Stomach (tissue), 9 donors: ENCODE data around the gene MKNK2. TPM values are rescaled to one million over a fixed set of nuclear protein-coding genes. Genes with fewer than 3 reads are reported as not detected.
A peak's percentile ranks its signal among the peaks of the same experiment; 100 is the strongest.

Experiments
- DNase-seq, 2 donors: peaks; one replicate each; pipeline versions ENCODE4 v3.0.0 to v3.0.0-alpha.2; 2013 to 2019
- H3K27ac ChIP-seq, 5 donors: fragments of 200-600 bp in 4 of 5; sonication (generic) in 4 of 5; one replicate each; pipeline ENCODE4 v1.5.1; 2013 to 2019; ENCODE audit warnings: mild to moderate bottlenecking in 1 of 5, moderate library complexity in 1 of 5
- H3K27me3 ChIP-seq, 3 donors: fragments of 200-600 bp; sonication (generic); one replicate each; pipeline ENCODE4 v1.5.1; 2017 to 2019; ENCODE audit warnings: mixed run types in 1 of 3
- H3K36me3 ChIP-seq, 4 donors: fragments of 200-600 bp; sonication (generic); 1 replicate in 3 of 4; 2 replicates in 1 of 4; pipeline ENCODE4 v1.5.1; 2016 to 2019
- H3K4me1 ChIP-seq, 4 donors: fragments of 200-600 bp; sonication (generic); one replicate each; pipeline ENCODE4 v1.5.1; 2016 to 2019
- H3K4me3 ChIP-seq, 4 donors: fragments of 200-600 bp; sonication (generic) in 3 of 4; one replicate each; pipeline ENCODE4 v1.5.1; 2016 to 2019; ENCODE audit warnings: mild to moderate bottlenecking in 1 of 4
- H3K9me3 ChIP-seq, 4 donors: fragments of 200-600 bp; sonication (generic); one replicate each; pipeline ENCODE4 v1.5.1; 2016 to 2019
- CTCF ChIP-seq, 7 experiments: fragments of 450-650 bp in 4 of 7; fragments of 200-600 bp in 3 of 7; sonication (generic) in 3 of 7; IDR thresholded peaks; one replicate each; pipeline ENCODE4 v1.5.1; 2016 to 2019; ENCODE audit warnings: antibody characterized with exemption in 7 of 7, control low read depth in 2 of 7, mild to moderate bottlenecking in 1 of 7
- EP300 ChIP-seq: sonication (generic); formaldehyde crosslinking; IDR thresholded peaks from one replicate; pipeline ENCODE4 v1.6.1; 2017; ENCODE audit warnings: antibody characterized with exemption
- POLR2A ChIP-seq, 4 donors: fragments of 450-650 bp; IDR thresholded peaks; one replicate each; pipeline ENCODE4 v1.6.1; 2016; ENCODE audit warnings: antibody characterized with exemption in 4 of 4, control low read depth in 2 of 4, mild to moderate bottlenecking in 1 of 4, moderate library complexity in 1 of 4
- POLR2AphosphoS5 ChIP-seq, 3 donors: sonication (generic); formaldehyde crosslinking; IDR thresholded peaks; one replicate each; pipeline ENCODE4 v1.6.1; 2016; ENCODE audit warnings: antibody characterized with exemption in 3 of 3
- WGBS, 5 donors: extraction: QIAGEN DNeasy Blood & Tissue Kit in 3 of 5; methylation state at CpG; one replicate each; pipeline versions ENCODE4 v1.1.5 to v1.1.7; 2013 to 2018; 5-methylcytosine and 5-hydroxymethylcytosine counted together
- intact Hi-C: fragments of 100-400 bp; cut with DNase I; formaldehyde crosslinking; loops from one replicate; pipeline ENCODE4 v1.15.1; 2023; ENCODE audit warnings: low total_unique reads
- polyA plus RNA-seq, 3 donors: library from polyadenylated mRNA; stranded (reverse); fragments of 200-250 nt; gene quantifications; one replicate each; pipeline ENCODE4 v1.2.3, GENCODE V29; 2013
- total RNA-seq, 5 donors: library from RNA; depleted of rRNA; stranded (reverse); fragments of >200 nt; gene quantifications; one replicate each; pipeline versions ENCODE4 v1.1.0 to v1.2.3, GENCODE V29; 2014 to 2016
- donor health status: healthy with polysubstance abuse.
- donor health status: Bipolar disorder and iron deficiency.
- donor health status: healthy.

The MKNK2 gene
- total and polyA plus RNA-seq, 8 donors: 38.7 to 192 (median 113) TPM

DNA sequence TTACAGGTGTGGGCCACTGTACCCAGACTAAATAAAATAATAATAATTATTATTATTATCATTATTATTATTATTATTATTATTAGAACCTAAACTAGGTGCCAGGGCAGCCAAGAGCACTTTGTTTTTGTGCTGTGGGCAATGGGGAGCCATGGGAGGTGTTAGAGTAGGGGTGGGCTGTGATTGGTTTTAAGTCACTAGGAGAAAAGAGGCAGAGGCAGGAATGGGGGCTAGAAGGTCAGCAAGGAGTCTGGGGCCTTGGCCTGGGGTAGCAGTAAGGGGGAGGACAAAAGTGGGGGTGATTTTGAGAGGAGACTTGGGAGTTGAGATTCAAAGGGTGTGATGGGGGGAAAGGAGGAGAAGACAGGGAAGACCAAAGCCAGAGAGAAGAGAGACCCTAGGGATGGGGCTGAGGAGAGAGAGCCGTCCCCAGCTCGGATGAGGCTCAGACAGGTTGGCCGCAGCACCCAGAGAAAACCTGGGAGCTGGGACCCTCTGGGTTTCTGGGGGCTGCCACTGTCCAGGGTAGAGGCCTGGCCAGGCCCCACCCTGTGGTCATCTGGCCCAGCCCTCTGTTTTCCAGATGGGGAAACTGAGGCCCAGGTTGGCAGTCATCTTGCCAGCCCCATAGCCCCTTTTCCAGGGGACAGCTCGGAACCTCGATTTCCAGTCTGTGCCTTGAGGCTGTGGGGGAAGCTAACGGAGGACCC, 17.8 kb downstream of the MKNK2 start:
- Histone ChIP-seq H3K36me3 (peaks cover 2 to 8% (median 8%) of the 10 kb centered on the region in 4 donors), H3K27me3 (no peaks in the 10 kb centered on the region), H3K9me3 (peaks cover 6 to 11% (median 8%) of the 10 kb centered on the region in 4 donors), H3K27ac (peak overlapping the region; percentile 90 to 97 (median 95)), H3K4me1 (peaks cover 38 to 73% (median 54%) of the 10 kb centered on the region in 4 donors), H3K4me3 (no peak overlapping the region)
- DNase-seq: no peak
- 90 to 98% (median 95%) methylated on average over 4 to 6 of the region's 6 CpGs for WGBS, 5 donors
- intact Hi-C loops: no loop called here
- TF ChIP-seq POLR2A (IDR thresholded peaks at IDR 0.05) (no peak), EP300 (no peak), CTCF (IDR thresholded peaks at IDR 0.05) (no peak), POLR2AphosphoS5 (IDR thresholded peaks at IDR 0.05) (no peak)

DNA sequence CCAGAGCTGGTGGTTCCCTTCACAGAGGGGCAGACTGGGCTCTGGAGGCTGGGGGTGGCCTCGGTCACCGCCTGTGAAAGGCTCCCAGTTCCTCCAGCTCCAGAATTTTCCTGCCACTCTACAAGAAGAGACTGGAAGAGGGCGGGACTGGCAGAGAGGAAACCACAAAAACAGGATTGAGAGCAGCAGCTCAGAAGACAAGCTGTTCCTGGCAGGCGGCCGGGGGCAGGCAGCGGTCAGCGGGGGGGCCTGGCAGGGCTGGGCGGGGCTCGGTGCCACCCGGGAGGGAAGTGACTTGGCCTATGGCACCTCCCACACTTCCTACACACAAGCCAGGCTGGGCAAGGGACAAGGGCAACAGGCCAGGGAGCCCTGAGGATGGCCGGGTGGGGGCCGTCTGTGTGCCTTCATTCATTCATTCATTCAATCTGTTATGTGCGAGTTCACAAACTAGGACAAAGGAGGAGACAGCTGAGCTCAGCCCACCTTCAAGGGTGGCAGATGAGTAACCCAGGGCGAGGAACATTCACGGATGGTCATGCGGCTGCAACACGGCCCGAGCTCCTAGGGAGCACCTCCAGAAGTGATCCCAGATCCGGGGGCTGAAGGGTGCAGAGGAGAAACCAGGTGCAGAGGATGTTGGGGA, 18.6 kb downstream of the MKNK2 start:
- H3K27ac ChIP-seq: peak overlapping the region; percentile 90 to 97 (median 95)
- H3K4me1 ChIP-seq: peaks cover 38 to 73% (median 54%) of the 10 kb centered on the region in 4 donors
- TF ChIP-seq EP300 (peak; percentile 87), CTCF (IDR thresholded peaks at IDR 0.05) (no peak), POLR2AphosphoS5 (IDR thresholded peaks at IDR 0.05) (peak; percentile 88 to 96 (median 94)), POLR2A (IDR thresholded peaks at IDR 0.05) (no peak)
- DNase-seq: peak; percentile 96 to 98
- H3K9me3 ChIP-seq: peaks cover 6 to 11% (median 8%) of the 10 kb centered on the region in 4 donors
- intact Hi-C loops: no loop called here
- WGBS, 5 donors: 6 to 11% (median 8%) methylated on average over 18 to 19 of the region's 19 CpGs
- H3K27me3 ChIP-seq: no peaks in the 10 kb centered on the region
- H3K4me3 ChIP-seq: peak overlapping the region in 3 of 4 donors; percentile 5 to 29 (median 27)
- H3K36me3 ChIP-seq: no peaks in the 10 kb centered on the region

GRCh38 chr19:2027361-2027760, 23.7 kb downstream of the MKNK2 start:
- 71 to 77% (median 72%) methylated on average over 9 of the region's 9 CpGs for WGBS, 5 donors
- Histone ChIP-seq H3K4me3 (no peak overlapping the region), H3K9me3 (peaks cover 0 to 4% (median 2%) of the 10 kb centered on the region in 4 donors), H3K27me3 (no peaks in the 10 kb centered on the region), H3K4me1 (peaks cover 11 to 44% (median 30%) of the 10 kb centered on the region in 4 donors), H3K27ac (peak overlapping the region in 2 of 5 donors; percentile 2 to 38), H3K36me3 (no peaks in the 10 kb centered on the region)
- intact Hi-C loops: no loop called here
- DNase-seq: peak in 1 of 2 donors; percentile 19
- TF ChIP-seq EP300: no peak
- TF ChIP-seq POLR2A (IDR thresholded peaks at IDR 0.05): no peak
- no peak for TF ChIP-seq POLR2AphosphoS5 (IDR thresholded peaks at IDR 0.05)
- peak in 1 of 7 experiments; percentile 17 for TF ChIP-seq CTCF (IDR thresholded peaks at IDR 0.05)

DNA sequence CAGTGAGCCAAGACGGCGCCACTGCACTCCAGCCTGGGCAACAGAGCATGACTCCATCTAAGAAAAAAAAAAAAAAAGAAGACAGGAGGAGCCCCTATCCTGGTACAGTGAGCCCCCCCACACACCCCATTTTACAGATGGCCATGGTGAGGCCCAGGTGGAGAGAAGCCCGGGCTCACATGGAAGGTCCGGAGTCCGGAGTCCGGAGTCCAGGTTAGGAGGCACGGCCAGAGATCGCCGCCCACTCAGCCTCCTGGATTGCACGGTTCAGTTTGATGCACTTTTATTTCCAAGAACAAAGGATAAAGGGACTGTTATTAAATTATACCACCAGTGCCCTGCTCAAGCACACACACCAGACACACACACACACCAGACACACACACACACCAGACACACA, 24.3 kb downstream of the MKNK2 start:
- H3K27me3 ChIP-seq: no peaks in the 10 kb centered on the region
- no peak for DNase-seq
- intact Hi-C loops: no loop called here
- H3K4me3 ChIP-seq: no peak overlapping the region
- H3K9me3 ChIP-seq: peaks cover 0 to 4% (median 2%) of the 10 kb centered on the region in 4 donors
- 75 to 86% (median 80%) methylated on average over 10 of the region's 10 CpGs for WGBS, 5 donors
- H3K4me1 ChIP-seq: peaks cover 5 to 38% (median 24%) of the 10 kb centered on the region in 4 donors
- H3K36me3 ChIP-seq: no peaks in the 10 kb centered on the region
- peak overlapping the region in 1 of 5 donors; percentile 38 for H3K27ac ChIP-seq
- no peak for TF ChIP-seq CTCF (IDR thresholded peaks at IDR 0.05)
- TF ChIP-seq EP300: no peak
- no peak for TF ChIP-seq POLR2A (IDR thresholded peaks at IDR 0.05)
- TF ChIP-seq POLR2AphosphoS5 (IDR thresholded peaks at IDR 0.05): no peak
